HepG2 (cell line): ENCODE data around the gene MX2. TPM values are rescaled to one million over a fixed set of nuclear protein-coding genes. Genes with fewer than 3 reads are reported as not detected.

Experiments
- FOXA3 ChIP-seq: IDR thresholded peaks from 2 replicates; pipeline ENCODE4 v1.6.1; 2016; ENCODE audit warnings: missing genetic modification reagents, missing compliant biosample characterization
- FOXP4 ChIP-seq: sonication (generic); formaldehyde crosslinking; IDR thresholded peaks from 2 replicates; pipeline ENCODE4 v1.4.0; 2020; ENCODE audit warnings: missing genetic modification reagents
- NR2F2 ChIP-seq: IDR thresholded peaks from 2 replicates; pipeline ENCODE4 v1.6.1; 2012; ENCODE audit warnings: low read depth, inconsistent platforms, borderline replicate concordance
- THAP11 ChIP-seq: IDR thresholded peaks from 2 replicates; pipeline ENCODE4 v1.6.1; 2016; ENCODE audit warnings: missing biosample characterization, missing genetic modification reagents
- ZNF138 ChIP-seq: sonication (generic); formaldehyde crosslinking; IDR thresholded peaks from 2 replicates; pipeline ENCODE4 v1.5.0; 2020; ENCODE audit warnings: mild to moderate bottlenecking, low read depth, missing genetic modification reagents
- ZNF253 ChIP-seq: sonication (generic); formaldehyde crosslinking; IDR thresholded peaks from 2 replicates; pipeline ENCODE4 v1.8.0; 2022; ENCODE audit warnings: mild to moderate bottlenecking, missing genetic modification reagents, borderline replicate concordance
- ZNF329 ChIP-seq: sonication (generic); formaldehyde crosslinking; IDR thresholded peaks from 2 replicates; pipeline ENCODE4 v1.9.0; 2021; ENCODE audit warnings: low read depth, mild to moderate bottlenecking, missing genetic modification reagents
- ZNF691 ChIP-seq: sonication (generic); formaldehyde crosslinking; IDR thresholded peaks from 2 replicates; pipeline ENCODE4 v1.4.0; 2020; ENCODE audit warnings: missing genetic modification reagents, low read depth, mild to moderate bottlenecking, borderline replicate concordance
- ZNF740 ChIP-seq: sonication (generic); formaldehyde crosslinking; IDR thresholded peaks from 2 replicates; pipeline ENCODE4 v1.4.0; 2020; ENCODE audit warnings: missing genetic modification reagents
- ZNF792 ChIP-seq: IDR thresholded peaks from 2 replicates; pipeline ENCODE4 v1.6.1; 2016
- polyA plus RNA-seq, 8 experiments: library from polyadenylated mRNA; depleted of rRNA in 3 of 8; stranded (reverse) in 7 of 8; unstranded in 1 of 8; fragments of >200 nt; fragmentation: Illumina TruSeq in 4 of 8; extraction: Trizol in 4 of 8; gene quantifications; 2 replicates each; pipeline versions ENCODE4 v1.2.1 to v1.2.3, GENCODE V29; 2011 to 2016; ENCODE audit warnings: low read depth in 4 of 8, missing spikeins in 1 of 8, mixed read lengths in 1 of 8; ENCODE audit not compliant: insufficient read depth in 1 of 8
- total RNA-seq, 5 experiments: library from RNA; depleted of rRNA; stranded (reverse); fragments of >200 nt; fragmentation: Illumina TruSeq; extraction: Trizol; gene quantifications; 2 replicates each; pipeline ENCODE4 v1.2.3, GENCODE V29; 2016; ENCODE audit warnings: low read depth in 1 of 5
- TF ChIP-seq, protein P1 (sequence below): fragments of 450-650 bp; IDR thresholded peaks from 2 replicates; pipeline ENCODE4 v1.6.1; 2017; ENCODE audit warnings: mild to moderate bottlenecking
- TF ChIP-seq, protein P2 (sequence below): sonication (generic); formaldehyde crosslinking; IDR thresholded peaks from 2 replicates; pipeline ENCODE4 v1.8.1; 2023; ENCODE audit warnings: mild to moderate bottlenecking, missing genetic modification reagents, borderline replicate concordance
- TF ChIP-seq, protein P3 (sequence below): sonication (generic); formaldehyde crosslinking; IDR thresholded peaks from 2 replicates; pipeline ENCODE4 v1.4.0; 2020; ENCODE audit warnings: mild to moderate bottlenecking, missing genetic modification reagents, borderline replicate concordance
- TF ChIP-seq, protein P4 (sequence below): sonication (generic); formaldehyde crosslinking; IDR thresholded peaks from 2 replicates; pipeline ENCODE4 v1.4.0; 2020; ENCODE audit warnings: missing genetic modification reagents

MX2 gene
- total and polyA plus RNA-seq, 2 of the 13 experiments (the other 11 are each of a cell fraction or from before 2014, with no cell fraction given) = 24.0 to 35.7 TPM

- TF ChIP-seq, protein P1, sequence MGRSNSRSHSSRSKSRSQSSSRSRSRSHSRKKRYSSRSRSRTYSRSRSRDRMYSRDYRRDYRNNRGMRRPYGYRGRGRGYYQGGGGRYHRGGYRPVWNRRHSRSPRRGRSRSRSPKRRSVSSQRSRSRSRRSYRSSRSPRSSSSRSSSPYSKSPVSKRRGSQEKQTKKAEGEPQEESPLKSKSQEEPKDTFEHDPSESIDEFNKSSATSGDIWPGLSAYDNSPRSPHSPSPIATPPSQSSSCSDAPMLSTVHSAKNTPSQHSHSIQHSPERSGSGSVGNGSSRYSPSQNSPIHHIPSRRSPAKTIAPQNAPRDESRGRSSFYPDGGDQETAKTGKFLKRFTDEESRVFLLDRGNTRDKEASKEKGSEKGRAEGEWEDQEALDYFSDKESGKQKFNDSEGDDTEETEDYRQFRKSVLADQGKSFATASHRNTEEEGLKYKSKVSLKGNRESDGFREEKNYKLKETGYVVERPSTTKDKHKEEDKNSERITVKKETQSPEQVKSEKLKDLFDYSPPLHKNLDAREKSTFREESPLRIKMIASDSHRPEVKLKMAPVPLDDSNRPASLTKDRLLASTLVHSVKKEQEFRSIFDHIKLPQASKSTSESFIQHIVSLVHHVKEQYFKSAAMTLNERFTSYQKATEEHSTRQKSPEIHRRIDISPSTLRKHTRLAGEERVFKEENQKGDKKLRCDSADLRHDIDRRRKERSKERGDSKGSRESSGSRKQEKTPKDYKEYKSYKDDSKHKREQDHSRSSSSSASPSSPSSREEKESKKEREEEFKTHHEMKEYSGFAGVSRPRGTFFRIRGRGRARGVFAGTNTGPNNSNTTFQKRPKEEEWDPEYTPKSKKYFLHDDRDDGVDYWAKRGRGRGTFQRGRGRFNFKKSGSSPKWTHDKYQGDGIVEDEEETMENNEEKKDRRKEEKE = no peak
- TF ChIP-seq FOXA3 = peak; percentile 55; the same call in 1 of the 2 replicates
- peak; percentile 62; the same call in 1 of the 2 replicates for TF ChIP-seq NR2F2
- 0 out of 2 replicates have a peak, but pooled peaks have one; percentile 25 for TF ChIP-seq ZNF691
- peak; percentile 79 for TF ChIP-seq THAP11 (CRISPR knock-in tag)
- TF ChIP-seq, protein P2, sequence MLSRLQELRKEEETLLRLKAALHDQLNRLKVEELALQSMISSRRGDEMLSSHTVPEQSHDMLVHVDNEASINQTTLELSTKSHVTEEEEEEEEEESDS (CRISPR knock-in tag) = no peak
- peak; percentile 71 for TF ChIP-seq FOXP4 (CRISPR knock-in tag)
- TF ChIP-seq, protein P3, sequence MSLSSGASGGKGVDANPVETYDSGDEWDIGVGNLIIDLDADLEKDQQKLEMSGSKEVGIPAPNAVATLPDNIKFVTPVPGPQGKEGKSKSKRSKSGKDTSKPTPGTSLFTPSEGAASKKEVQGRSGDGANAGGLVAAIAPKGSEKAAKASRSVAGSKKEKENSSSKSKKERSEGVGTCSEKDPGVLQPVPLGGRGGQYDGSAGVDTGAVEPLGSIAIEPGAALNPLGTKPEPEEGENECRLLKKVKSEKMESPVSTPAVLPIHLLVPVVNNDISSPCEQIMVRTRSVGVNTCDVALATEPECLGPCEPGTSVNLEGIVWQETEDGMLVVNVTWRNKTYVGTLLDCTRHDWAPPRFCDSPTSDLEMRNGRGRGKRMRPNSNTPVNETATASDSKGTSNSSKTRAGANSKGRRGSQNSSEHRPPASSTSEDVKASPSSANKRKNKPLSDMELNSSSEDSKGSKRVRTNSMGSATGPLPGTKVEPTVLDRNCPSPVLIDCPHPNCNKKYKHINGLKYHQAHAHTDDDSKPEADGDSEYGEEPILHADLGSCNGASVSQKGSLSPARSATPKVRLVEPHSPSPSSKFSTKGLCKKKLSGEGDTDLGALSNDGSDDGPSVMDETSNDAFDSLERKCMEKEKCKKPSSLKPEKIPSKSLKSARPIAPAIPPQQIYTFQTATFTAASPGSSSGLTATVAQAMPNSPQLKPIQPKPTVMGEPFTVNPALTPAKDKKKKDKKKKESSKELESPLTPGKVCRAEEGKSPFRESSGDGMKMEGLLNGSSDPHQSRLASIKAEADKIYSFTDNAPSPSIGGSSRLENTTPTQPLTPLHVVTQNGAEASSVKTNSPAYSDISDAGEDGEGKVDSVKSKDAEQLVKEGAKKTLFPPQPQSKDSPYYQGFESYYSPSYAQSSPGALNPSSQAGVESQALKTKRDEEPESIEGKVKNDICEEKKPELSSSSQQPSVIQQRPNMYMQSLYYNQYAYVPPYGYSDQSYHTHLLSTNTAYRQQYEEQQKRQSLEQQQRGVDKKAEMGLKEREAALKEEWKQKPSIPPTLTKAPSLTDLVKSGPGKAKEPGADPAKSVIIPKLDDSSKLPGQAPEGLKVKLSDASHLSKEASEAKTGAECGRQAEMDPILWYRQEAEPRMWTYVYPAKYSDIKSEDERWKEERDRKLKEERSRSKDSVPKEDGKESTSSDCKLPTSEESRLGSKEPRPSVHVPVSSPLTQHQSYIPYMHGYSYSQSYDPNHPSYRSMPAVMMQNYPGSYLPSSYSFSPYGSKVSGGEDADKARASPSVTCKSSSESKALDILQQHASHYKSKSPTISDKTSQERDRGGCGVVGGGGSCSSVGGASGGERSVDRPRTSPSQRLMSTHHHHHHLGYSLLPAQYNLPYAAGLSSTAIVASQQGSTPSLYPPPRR (CRISPR knock-in tag) = peak; percentile 13; the same call in 1 of the 2 replicates
- TF ChIP-seq, protein P4, sequence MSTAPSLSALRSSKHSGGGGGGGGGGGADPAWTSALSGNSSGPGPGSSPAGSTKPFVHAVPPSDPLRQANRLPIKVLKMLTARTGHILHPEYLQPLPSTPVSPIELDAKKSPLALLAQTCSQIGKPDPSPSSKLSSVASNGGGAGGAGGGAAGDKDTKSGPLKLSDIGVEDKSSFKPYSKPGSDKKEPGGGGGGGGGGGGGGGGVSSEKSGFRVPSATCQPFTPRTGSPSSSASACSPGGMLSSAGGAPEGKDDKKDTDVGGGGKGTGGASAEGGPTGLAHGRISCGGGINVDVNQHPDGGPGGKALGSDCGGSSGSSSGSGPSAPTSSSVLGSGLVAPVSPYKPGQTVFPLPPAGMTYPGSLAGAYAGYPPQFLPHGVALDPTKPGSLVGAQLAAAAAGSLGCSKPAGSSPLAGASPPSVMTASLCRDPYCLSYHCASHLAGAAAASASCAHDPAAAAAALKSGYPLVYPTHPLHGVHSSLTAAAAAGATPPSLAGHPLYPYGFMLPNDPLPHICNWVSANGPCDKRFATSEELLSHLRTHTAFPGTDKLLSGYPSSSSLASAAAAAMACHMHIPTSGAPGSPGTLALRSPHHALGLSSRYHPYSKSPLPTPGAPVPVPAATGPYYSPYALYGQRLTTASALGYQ = no peak
- no peak for TF ChIP-seq ZNF253 (CRISPR knock-in tag)
- TF ChIP-seq ZNF138 = no peak
- 0 out of 2 replicates have a peak, but pooled peaks have one; percentile 37 for TF ChIP-seq ZNF792 (CRISPR knock-in tag)
- no peak for TF ChIP-seq ZNF329 (CRISPR knock-in tag)
- no peak for TF ChIP-seq ZNF740 (CRISPR knock-in tag)
Measured at GRCh38 chr21:41366522-41367151, 4.8 kb downstream of the MX2 start (continued).
